Ascending aorta (tissue), 2 donors: Measurements from ENCODE around the gene CNOT2. TPM values are rescaled to one million over a fixed set of nuclear protein-coding genes. Genes with fewer than 3 reads are reported as not detected.
"Not testable (repeated sequence)": the region's sequence is repeated elsewhere in the genome, so short reads cannot be mapped to it uniquely, and the experiment has no call there.

Source experiments
- DNase-seq, 2 donors: peaks; one replicate each; pipeline ENCODE4 v3.0.0-alpha.2; 2019; ENCODE audit warnings: low spot score in 2 of 2
- H3K27ac ChIP-seq, 2 donors: fragments of 200-600 bp; sonication (generic); one replicate each; pipeline ENCODE4 v1.5.1; 2016 to 2017; ENCODE audit warnings: mild to moderate bottlenecking in 1 of 2
- H3K27me3 ChIP-seq: fragments of 200-600 bp; sonication (generic); one replicate; pipeline ENCODE4 v1.5.1; 2017
- H3K36me3 ChIP-seq, 2 donors: fragments of 200-600 bp; sonication (generic); one replicate each; pipeline ENCODE4 v1.5.1; 2016
- H3K4me1 ChIP-seq, 2 donors: fragments of 200-600 bp; sonication (generic); one replicate each; pipeline ENCODE4 v1.5.1; 2016 to 2017; ENCODE audit warnings: mild to moderate bottlenecking in 1 of 2
- H3K4me3 ChIP-seq, 2 donors: fragments of 200-600 bp; sonication (generic); one replicate each; pipeline ENCODE4 v1.5.1; 2016 to 2017; ENCODE audit warnings: mild to moderate bottlenecking in 1 of 2
- H3K9me3 ChIP-seq, 2 donors: fragments of 200-600 bp; sonication (generic); one replicate each; pipeline ENCODE4 v1.5.1; 2016
- CTCF ChIP-seq, 3 experiments: fragments of 200-600 bp in 2 of 3; fragments of 450-650 bp in 1 of 3; sonication (generic) in 2 of 3; IDR thresholded peaks; one replicate each; pipeline ENCODE4 v1.5.1; 2016 to 2019; ENCODE audit warnings: antibody characterized with exemption in 3 of 3, mild to moderate bottlenecking in 1 of 3, moderate library complexity in 1 of 3
- intact Hi-C: fragments of 100-400 bp; cut with DNase I; formaldehyde crosslinking; loops from one replicate; pipeline ENCODE4 v1.15.1; 2023
- total RNA-seq: library from RNA; depleted of rRNA; stranded (reverse); fragments of >200 nt; gene quantifications from one replicate; pipeline ENCODE4 v1.1.0, GENCODE V29; 2016

Gene CNOT2
- total RNA-seq, 1 donor from 2014 or later: 71.7 TPM

GRCh38 chr12:70278945-70279344, 35.7 kb downstream of the CNOT2 start:
- intact Hi-C loops: no loop called here
- no peaks in the 10 kb centered on the region for H3K9me3 ChIP-seq
- no peak for TF ChIP-seq CTCF (IDR thresholded peaks at IDR 0.05)

GRCh38 chr12:70283232-70283631, 40.0 kb downstream of the CNOT2 start:
- Histone ChIP-seq H3K9me3 (no peaks in the 10 kb centered on the region), H3K4me1 (no peaks in the 10 kb centered on the region), H3K4me3 (no peak overlapping the region), H3K27ac (no peak overlapping the region), H3K36me3 (peaks cover 9 to 10% of the 10 kb centered on the region in 2 donors), H3K27me3 (no peaks in the 10 kb centered on the region)
- DNase-seq: no peak
- intact Hi-C loops: no loop called here
- TF ChIP-seq CTCF (IDR thresholded peaks at IDR 0.05): no peak

More at GRCh38 chr12:70278945-70279344, 35.7 kb downstream of the CNOT2 start:
- no peaks in the 10 kb centered on the region for H3K27me3 ChIP-seq
- DNase-seq: no peak
- peaks cover 0 to 3% of the 10 kb centered on the region in 2 donors for H3K36me3 ChIP-seq
- H3K4me1 ChIP-seq: no peaks in the 10 kb centered on the region
- H3K4me3 ChIP-seq: no peak overlapping the region
- H3K27ac ChIP-seq: no peak overlapping the region

GRCh38 chr12:70288817-70289216, 45.6 kb downstream of the CNOT2 start:
- no peak for TF ChIP-seq CTCF (IDR thresholded peaks at IDR 0.05)
- no peak overlapping the region for H3K4me3 ChIP-seq
- no peak for DNase-seq

GRCh38 chr12:70290116-70290515, 46.9 kb downstream of the CNOT2 start:
- Histone ChIP-seq H3K4me1 (no peaks in the 10 kb centered on the region), H3K9me3 (no peaks in the 10 kb centered on the region), H3K27me3 (no peaks in the 10 kb centered on the region), H3K4me3 (no peak overlapping the region), H3K36me3 (peaks cover 7% of the 10 kb centered on the region in 2 donors), H3K27ac (no peak overlapping the region)
- TF ChIP-seq CTCF (IDR thresholded peaks at IDR 0.05): no peak
- intact Hi-C loops: no loop called here
- no peak for DNase-seq

More at GRCh38 chr12:70288817-70289216, 45.6 kb downstream of the CNOT2 start:
- Histone ChIP-seq H3K36me3 (peaks cover 7 to 9% of the 10 kb centered on the region in 2 donors), H3K4me1 (no peaks in the 10 kb centered on the region), H3K27ac (no peak overlapping the region), H3K27me3 (no peaks in the 10 kb centered on the region), H3K9me3 (no peaks in the 10 kb centered on the region)
- intact Hi-C loops: no loop called here

- H3K4me1 ChIP-seq: no peaks in the 10 kb centered on the region
- no peaks in the 10 kb centered on the region for H3K36me3 ChIP-seq
- intact Hi-C loops: no loop called here
- no peak overlapping the region for H3K27ac ChIP-seq
- TF ChIP-seq CTCF (IDR thresholded peaks at IDR 0.05): no peak
- no peak overlapping the region for H3K4me3 ChIP-seq
- H3K9me3 ChIP-seq: no peaks in the 10 kb centered on the region
- no peak for DNase-seq
- no peaks in the 10 kb centered on the region for H3K27me3 ChIP-seq
These were observed 49.0 kb downstream of the CNOT2 start for GRCh38 chr12:70292017-70292776.

- H3K4me1 ChIP-seq, H3K4me3 ChIP-seq, H3K27me3 ChIP-seq, H3K27ac ChIP-seq, H3K9me3 ChIP-seq, intact Hi-C loops, DNase-seq: not testable (repeated sequence)
- peaks cover 0 to 11% of the 10 kb centered on the region in 2 donors for H3K36me3 ChIP-seq
These were observed 61.7 kb downstream of the CNOT2 start for GRCh38 chr12:70304684-70305555.
